HFFc6 (cell line): ENCODE measurements around the gene CD79A. TPM values are rescaled to one million over a fixed set of nuclear protein-coding genes. Genes with fewer than 3 reads are reported as not detected.

Experiments
- DNase-seq: peaks from one replicate; pipeline ENCODE4 v3.0.0-alpha.2; 2018
- H3K27ac Mint-ChIP-seq: 2 replicates; pipeline ENCODE4 v1.8.0; 2020; ENCODE audit warnings: mild to moderate bottlenecking, mixed read lengths
- H3K27me3 Mint-ChIP-seq: 2 replicates; pipeline ENCODE4 v1.8.0; 2021; ENCODE audit warnings: mild to moderate bottlenecking, moderate library complexity, mixed read lengths; ENCODE audit not compliant: insufficient read depth
- H3K36me3 Mint-ChIP-seq: 2 replicates; pipeline ENCODE4 v1.8.0; 2021; ENCODE audit warnings: low read depth, mixed read lengths
- H3K4me1 Mint-ChIP-seq: 2 replicates; pipeline ENCODE4 v1.8.0; 2020; ENCODE audit warnings: low read depth, mixed read lengths
- H3K4me3 Mint-ChIP-seq: 2 replicates; pipeline ENCODE4 v1.8.0; 2020; ENCODE audit warnings: mild to moderate bottlenecking, moderate library complexity, mixed read lengths
- H3K9me3 Mint-ChIP-seq: 2 replicates; pipeline ENCODE4 v1.8.0; 2020; ENCODE audit warnings: mild to moderate bottlenecking, mixed read lengths
- CTCF ChIP-seq: fragments of 200-600 bp; sonication (generic); IDR thresholded peaks from 2 replicates; pipeline ENCODE4 v1.5.0; 2021; ENCODE audit warnings: antibody characterized with exemption, mild to moderate bottlenecking
- total RNA-seq, 6 experiments: library from RNA; stranded (reverse); fragmentation: NEBNext Ultra II Directional; extraction: Animal tissue kit (Norgen Biotek cat#: 25700); gene quantifications; 2 replicates in 1 of 6; 3 replicates in 5 of 6; pipeline ENCODE4 v1.2.3, GENCODE V29; 2021

The CD79A gene
- total RNA-seq, 6 experiments from 2014 or later, result 0.23 to 0.62 (median 0.35) TPM; not detected in 2

GRCh38 chr19:41918095-41918494, 41.0 kb downstream of the CD79A start:
- Mint-ChIP-seq H3K36me3 (no peaks in the 10 kb centered on the region), H3K27ac (no peak overlapping the region), H3K4me3 (no peak overlapping the region), H3K9me3 (no peaks in the 10 kb centered on the region), H3K27me3 (peaks cover 24% of the 10 kb centered on the region), H3K4me1 (no peaks in the 10 kb centered on the region)
- TF ChIP-seq CTCF, result no peak
- DNase-seq, result no peak

GRCh38 chr19:41918653-41919244, 41.7 kb downstream of the CD79A start:
- Mint-ChIP-seq H3K27ac (no peak overlapping the region), H3K9me3 (no peaks in the 10 kb centered on the region), H3K27me3 (peaks cover 26% of the 10 kb centered on the region), H3K36me3 (no peaks in the 10 kb centered on the region), H3K4me3 (no peak overlapping the region), H3K4me1 (no peaks in the 10 kb centered on the region)
- DNase-seq, result no peak
- no peak for TF ChIP-seq CTCF

- Mint-ChIP-seq H3K4me1 (no peaks in the 10 kb centered on the region), H3K27ac (no peak overlapping the region), H3K27me3 (peaks cover 20% of the 10 kb centered on the region), H3K4me3 (no peak overlapping the region), H3K36me3 (no peaks in the 10 kb centered on the region), H3K9me3 (no peaks in the 10 kb centered on the region)
- no peak for TF ChIP-seq CTCF
- no peak for DNase-seq
These were observed 43.1 kb downstream of the CD79A start for GRCh38 chr19:41919948-41920712.

GRCh38 chr19:41920882-41921576, 44.0 kb downstream of the CD79A start:
- Mint-ChIP-seq H3K9me3 (no peaks in the 10 kb centered on the region), H3K36me3 (no peaks in the 10 kb centered on the region), H3K4me1 (no peaks in the 10 kb centered on the region), H3K4me3 (no peak overlapping the region), H3K27ac (no peak overlapping the region), H3K27me3 (peaks cover 20% of the 10 kb centered on the region)
- no peak for TF ChIP-seq CTCF
- no peak for DNase-seq

GRCh38 chr19:41921577-41922576, 44.8 kb downstream of the CD79A start:
- TF ChIP-seq CTCF, result no peak
- Mint-ChIP-seq H3K27me3 (peaks cover 20% of the 10 kb centered on the region), H3K27ac (no peak overlapping the region), H3K9me3 (no peaks in the 10 kb centered on the region), H3K4me3 (no peak overlapping the region), H3K36me3 (no peaks in the 10 kb centered on the region), H3K4me1 (no peaks in the 10 kb centered on the region)
- DNase-seq, result no peak
